GM06990 (cell line): ENCODE measurements around the gene DBF4B.
A peak's percentile ranks its signal among the peaks of the same experiment; 100 is the strongest.

Experiments
- DNase-seq: peaks from one replicate; pipeline ENCODE4 v3.0.0-alpha.2; 2011; ENCODE audit not compliant: insufficient read length; ENCODE audit errors: extremely low read depth
- H3K27me3 ChIP-seq: replicated peaks from 2 replicates; pipeline ENCODE4 v1.6.0; 2011; ENCODE audit warnings: low read length; ENCODE audit not compliant: control insufficient read depth, insufficient read depth
- H3K36me3 ChIP-seq: 2 replicates; pipeline ENCODE4 v1.5.1; 2011; ENCODE audit warnings: low read length; ENCODE audit not compliant: control insufficient read depth, insufficient read depth
- H3K4me3 ChIP-seq: replicated peaks from 2 replicates; pipeline ENCODE4 v1.5.1; 2011; ENCODE audit warnings: low read depth, mild to moderate bottlenecking, control low read depth, low read length
- CTCF ChIP-seq: IDR thresholded peaks from 2 replicates; pipeline ENCODE4 v1.5.1; 2011; ENCODE audit warnings: low read length, control low read depth, mild to moderate bottlenecking, inconsistent platforms; ENCODE audit not compliant: insufficient read depth, poor library complexity, severe bottlenecking

Gene DBF4B

GRCh38 chr17:44778656-44779210 lies 70.3 kb downstream of the DBF4B start:
- H3K4me3 ChIP-seq, result peak overlapping the region; percentile 62
- no peaks in the 10 kb centered on the region for H3K36me3 ChIP-seq
- no peaks in the 10 kb centered on the region; the same call in 1 of the 2 replicates for H3K27me3 ChIP-seq
- TF ChIP-seq CTCF, result no peak
- DNase-seq, result no peak

- Histone ChIP-seq H3K27me3 (no peaks in the 10 kb centered on the region; the same call in 1 of the 2 replicates), H3K4me3 (peak overlapping the region; percentile 62), H3K36me3 (no peaks in the 10 kb centered on the region)
- TF ChIP-seq CTCF, result peak; percentile 83
- peak; percentile 79 for DNase-seq
These were observed 71.0 kb downstream of the DBF4B start for GRCh38 chr17:44779211-44780025.

GRCh38 chr17:44780161-44780560 lies 71.7 kb downstream of the DBF4B start:
- H3K4me3 ChIP-seq, result no peak overlapping the region
- H3K27me3 ChIP-seq, result no peaks in the 10 kb centered on the region; the same call in 1 of the 2 replicates
- H3K36me3 ChIP-seq, result no peaks in the 10 kb centered on the region
- no peak for TF ChIP-seq CTCF
- no peak for DNase-seq

- H3K4me3 ChIP-seq, result no peak overlapping the region
- no peak for DNase-seq
- TF ChIP-seq CTCF, result no peak
These were observed 72.5 kb downstream of the DBF4B start for GRCh38 chr17:44780845-44781480.

GRCh38 chr17:44781551-44782325 lies 73.3 kb downstream of the DBF4B start:
- H3K27me3 ChIP-seq, result no peaks in the 10 kb centered on the region; the same call in 1 of the 2 replicates
- H3K36me3 ChIP-seq, result no peaks in the 10 kb centered on the region
- no peak overlapping the region for H3K4me3 ChIP-seq
- no peak for DNase-seq
- no peak for TF ChIP-seq CTCF

More at GRCh38 chr17:44780845-44781480, 72.5 kb downstream of the DBF4B start:
- H3K27me3 ChIP-seq, result no peaks in the 10 kb centered on the region; the same call in 1 of the 2 replicates
- no peaks in the 10 kb centered on the region for H3K36me3 ChIP-seq
